ENCODE measurements around the gene GRB2. TPM values are rescaled to one million over a fixed set of nuclear protein-coding genes. Genes with fewer than 3 reads are reported as not detected.
"Not testable (repeated sequence)": the region's sequence is repeated elsewhere in the genome, so short reads cannot be mapped to it uniquely, and the experiment has no call there.

GRB2 gene
- total RNA-seq, 1 donor from 2014 or later, result 74.6 TPM

- Histone ChIP-seq H3K27ac (ENCODE audit: low read depth, low read length) (no peak overlapping the region), H3K4me3 (ENCODE audit: low read length in 3 of 3) (no peak overlapping the region), H3K4me1 (ENCODE audit: control insufficient read depth in 3 of 3, insufficient read depth in 3 of 3, low read length in 3 of 3) (peaks cover 24 to 41% (median 29%) of the 10 kb centered on the region in 3 donors), H3K9ac (ENCODE audit: low read depth in 1 of 3, low read length in 3 of 3) (no peak overlapping the region), H3K27me3 (ENCODE audit: control insufficient read depth in 3 of 3, insufficient read depth in 3 of 3, low read length in 3 of 3) (no peaks in the 10 kb centered on the region), H3K9me3 (ENCODE audit: control insufficient read depth in 3 of 3, low read length in 3 of 3) (no peaks in the 10 kb centered on the region), H3K36me3 (ENCODE audit: control insufficient read depth in 3 of 3, insufficient read depth in 3 of 3, low read length in 3 of 3) (no peaks in the 10 kb centered on the region)
These were observed 44.1 kb downstream of the GRB2 start for GRCh38 chr17:75361344-75361743.

DNA sequence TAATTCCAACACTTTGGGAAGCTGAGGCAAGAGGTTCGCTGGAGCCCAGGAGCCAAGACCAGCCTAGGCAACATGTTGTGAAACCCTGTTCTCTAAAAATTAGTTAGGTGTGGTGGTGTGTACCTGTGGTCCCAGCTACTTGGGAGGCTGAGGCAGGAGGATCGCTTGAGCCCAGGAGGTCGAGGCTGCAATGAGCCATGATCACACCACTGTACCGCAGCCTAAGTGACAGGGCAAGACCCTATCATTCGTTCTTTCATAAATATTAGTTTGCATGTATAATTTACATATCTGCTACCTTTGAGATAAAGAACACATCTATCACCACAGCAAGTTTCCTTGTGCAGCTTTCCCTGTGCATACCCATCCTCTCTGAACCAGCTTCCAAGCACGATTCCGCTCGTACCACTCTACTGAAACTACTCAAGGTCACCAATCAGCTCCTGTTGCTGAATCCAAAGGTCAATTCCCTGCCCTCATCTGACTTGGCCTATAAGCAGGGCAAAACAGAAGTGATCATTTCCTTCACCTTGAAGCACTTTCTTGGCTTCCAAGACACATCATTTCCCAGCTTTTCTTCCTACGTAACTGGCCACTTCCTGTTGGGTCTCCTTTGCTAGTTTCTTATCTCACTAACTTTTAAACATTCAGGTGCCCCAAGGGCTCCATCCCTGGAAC lies 49.1 kb downstream of the GRB2 start:
- Histone ChIP-seq H3K27me3 (ENCODE audit: control insufficient read depth in 3 of 3, insufficient read depth in 3 of 3, low read length in 3 of 3) (no peaks in the 10 kb centered on the region), H3K4me3 (ENCODE audit: low read length in 3 of 3) (no peak overlapping the region), H3K36me3 (ENCODE audit: control insufficient read depth in 3 of 3, insufficient read depth in 3 of 3, low read length in 3 of 3) (peaks cover 0 to 2% (median 0%) of the 10 kb centered on the region in 3 donors), H3K9me3 (ENCODE audit: control insufficient read depth in 3 of 3, low read length in 3 of 3) (no peaks in the 10 kb centered on the region), H3K9ac (ENCODE audit: low read depth in 1 of 3, low read length in 3 of 3) (no peak overlapping the region), H3K27ac (ENCODE audit: low read depth, low read length) (no peak overlapping the region), H3K4me1 (ENCODE audit: control insufficient read depth in 3 of 3, insufficient read depth in 3 of 3, low read length in 3 of 3) (peaks cover 6 to 14% (median 11%) of the 10 kb centered on the region in 3 donors)

- H3K4me1 ChIP-seq (ENCODE audit: control insufficient read depth in 3 of 3, insufficient read depth in 3 of 3, low read length in 3 of 3), result peaks cover 4 to 18% (median 6%) of the 10 kb centered on the region in 3 donors
- H3K27me3 ChIP-seq (ENCODE audit: control insufficient read depth in 3 of 3, insufficient read depth in 3 of 3, low read length in 3 of 3), result no peaks in the 10 kb centered on the region
- peaks cover 0 to 2% (median 0%) of the 10 kb centered on the region in 3 donors for H3K36me3 ChIP-seq (ENCODE audit: control insufficient read depth in 3 of 3, insufficient read depth in 3 of 3, low read length in 3 of 3)
- no peak overlapping the region for H3K9ac ChIP-seq (ENCODE audit: low read depth in 1 of 3, low read length in 3 of 3)
- H3K27ac ChIP-seq (ENCODE audit: low read depth, low read length), result no peak overlapping the region
- no peaks in the 10 kb centered on the region for H3K9me3 ChIP-seq (ENCODE audit: control insufficient read depth in 3 of 3, low read length in 3 of 3)
- no peak overlapping the region for H3K4me3 ChIP-seq (ENCODE audit: low read length in 3 of 3)
These were observed 52.3 kb downstream of the GRB2 start for GRCh38 chr17:75353176-75353575.

DNA sequence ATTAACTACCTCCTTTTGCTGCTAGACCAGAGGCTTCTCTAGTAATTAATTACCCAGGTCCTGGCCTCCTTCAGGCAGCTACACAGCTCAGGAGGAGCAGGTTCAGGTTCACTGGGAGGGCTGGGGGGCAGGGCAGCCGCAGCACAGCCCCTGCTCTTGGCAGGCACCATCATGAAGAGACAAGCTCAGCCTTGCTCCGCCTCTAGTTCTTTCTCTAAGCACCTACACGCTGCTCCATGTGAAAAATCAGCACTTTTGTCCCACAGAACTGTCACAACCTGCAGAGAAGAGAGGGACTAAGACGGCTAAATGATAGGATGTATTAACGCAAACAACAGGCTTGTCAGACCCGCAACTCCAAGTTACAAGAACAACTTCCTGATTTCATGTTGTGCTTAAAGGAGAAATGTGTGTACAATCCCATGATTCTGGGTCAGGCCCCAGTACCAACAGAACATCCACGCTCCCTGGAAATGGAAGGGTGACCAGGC lies 53.4 kb downstream of the GRB2 start:
- Histone ChIP-seq H3K27me3 (ENCODE audit: control insufficient read depth in 3 of 3, insufficient read depth in 3 of 3, low read length in 3 of 3) (no peaks in the 10 kb centered on the region), H3K4me3 (ENCODE audit: low read length in 3 of 3) (no peak overlapping the region), H3K9ac (ENCODE audit: low read depth in 1 of 3, low read length in 3 of 3) (no peak overlapping the region), H3K27ac (ENCODE audit: low read depth, low read length) (no peak overlapping the region), H3K4me1 (ENCODE audit: control insufficient read depth in 3 of 3, insufficient read depth in 3 of 3, low read length in 3 of 3) (peaks cover 8 to 26% (median 12%) of the 10 kb centered on the region in 3 donors), H3K9me3 (ENCODE audit: control insufficient read depth in 3 of 3, low read length in 3 of 3) (no peaks in the 10 kb centered on the region), H3K36me3 (ENCODE audit: control insufficient read depth in 3 of 3, insufficient read depth in 3 of 3, low read length in 3 of 3) (peaks cover 0 to 2% (median 2%) of the 10 kb centered on the region in 3 donors)

DNA sequence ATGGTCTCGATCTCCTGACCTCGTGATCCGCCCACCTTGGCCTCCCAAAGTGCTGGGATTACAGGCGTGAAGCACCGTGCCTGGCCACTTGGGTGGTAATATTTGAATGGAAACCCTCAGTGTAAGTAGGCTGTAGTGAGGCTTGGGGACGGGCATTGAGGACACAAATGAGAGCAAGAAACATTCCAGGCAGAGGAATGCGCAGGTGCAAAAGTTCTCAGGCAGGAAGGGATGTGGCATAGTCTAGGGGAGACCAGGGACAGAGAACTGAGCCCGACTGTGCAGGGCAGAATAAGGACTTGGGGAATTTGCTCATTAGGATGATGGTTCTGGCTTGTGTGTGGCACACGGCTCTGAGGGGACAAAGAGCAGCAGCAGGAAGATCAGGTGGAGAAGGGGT lies 54.8 kb downstream of the GRB2 start:
- Histone ChIP-seq H3K9ac (ENCODE audit: low read depth in 1 of 3, low read length in 3 of 3) (no peak overlapping the region), H3K9me3 (ENCODE audit: control insufficient read depth in 3 of 3, low read length in 3 of 3) (no peaks in the 10 kb centered on the region), H3K36me3 (ENCODE audit: control insufficient read depth in 3 of 3, insufficient read depth in 3 of 3, low read length in 3 of 3) (peaks cover 0 to 2% (median 2%) of the 10 kb centered on the region in 3 donors), H3K27me3 (ENCODE audit: control insufficient read depth in 3 of 3, insufficient read depth in 3 of 3, low read length in 3 of 3) (no peaks in the 10 kb centered on the region), H3K4me3 (ENCODE audit: low read length in 3 of 3) (no peak overlapping the region), H3K4me1 (ENCODE audit: control insufficient read depth in 3 of 3, insufficient read depth in 3 of 3, low read length in 3 of 3) (peaks cover 15 to 35% (median 21%) of the 10 kb centered on the region in 3 donors), H3K27ac (ENCODE audit: low read depth, low read length) (no peak overlapping the region)

DNA sequence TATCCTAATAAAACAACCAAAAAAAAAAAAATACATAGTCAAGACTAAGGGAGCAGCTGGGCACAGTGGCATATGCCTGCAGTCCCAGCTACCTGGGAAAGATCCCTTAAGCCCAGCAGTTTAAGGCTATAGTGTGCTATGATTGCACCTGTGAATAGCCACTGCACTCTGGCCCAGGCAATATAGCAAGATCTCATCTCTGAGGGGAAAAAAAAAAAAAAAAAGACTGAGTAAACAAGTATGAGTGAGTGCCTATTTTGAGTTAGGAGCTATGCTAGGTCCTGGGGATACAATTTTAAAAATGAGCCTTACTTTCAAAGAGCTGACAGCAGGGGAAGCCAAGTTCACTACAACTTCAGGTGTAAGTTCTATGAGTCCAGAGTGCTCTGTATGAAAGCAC lies 55.4 kb downstream of the GRB2 start:
- Histone ChIP-seq H3K9me3 (ENCODE audit: control insufficient read depth in 3 of 3, low read length in 3 of 3) (no peaks in the 10 kb centered on the region), H3K36me3 (ENCODE audit: control insufficient read depth in 3 of 3, insufficient read depth in 3 of 3, low read length in 3 of 3) (peaks cover 0 to 2% (median 2%) of the 10 kb centered on the region in 3 donors), H3K27ac (ENCODE audit: low read depth, low read length) (no peak overlapping the region), H3K9ac (ENCODE audit: low read depth in 1 of 3, low read length in 3 of 3) (no peak overlapping the region), H3K27me3 (ENCODE audit: control insufficient read depth in 3 of 3, insufficient read depth in 3 of 3, low read length in 3 of 3) (no peaks in the 10 kb centered on the region), H3K4me1 (ENCODE audit: control insufficient read depth in 3 of 3, insufficient read depth in 3 of 3, low read length in 3 of 3) (peaks cover 16 to 36% (median 22%) of the 10 kb centered on the region in 3 donors), H3K4me3 (ENCODE audit: low read length in 3 of 3) (no peak overlapping the region)

- H3K4me1 ChIP-seq (ENCODE audit: control insufficient read depth in 3 of 3, insufficient read depth in 3 of 3, low read length in 3 of 3), result peaks cover 16 to 36% (median 22%) of the 10 kb centered on the region in 3 donors
- no peaks in the 10 kb centered on the region for H3K27me3 ChIP-seq (ENCODE audit: control insufficient read depth in 3 of 3, insufficient read depth in 3 of 3, low read length in 3 of 3)
- H3K36me3 ChIP-seq (ENCODE audit: control insufficient read depth in 3 of 3, insufficient read depth in 3 of 3, low read length in 3 of 3), result peaks cover 0 to 2% (median 2%) of the 10 kb centered on the region in 3 donors
These were observed 55.9 kb downstream of the GRB2 start for GRCh38 chr17:75349589-75349988.

DNA sequence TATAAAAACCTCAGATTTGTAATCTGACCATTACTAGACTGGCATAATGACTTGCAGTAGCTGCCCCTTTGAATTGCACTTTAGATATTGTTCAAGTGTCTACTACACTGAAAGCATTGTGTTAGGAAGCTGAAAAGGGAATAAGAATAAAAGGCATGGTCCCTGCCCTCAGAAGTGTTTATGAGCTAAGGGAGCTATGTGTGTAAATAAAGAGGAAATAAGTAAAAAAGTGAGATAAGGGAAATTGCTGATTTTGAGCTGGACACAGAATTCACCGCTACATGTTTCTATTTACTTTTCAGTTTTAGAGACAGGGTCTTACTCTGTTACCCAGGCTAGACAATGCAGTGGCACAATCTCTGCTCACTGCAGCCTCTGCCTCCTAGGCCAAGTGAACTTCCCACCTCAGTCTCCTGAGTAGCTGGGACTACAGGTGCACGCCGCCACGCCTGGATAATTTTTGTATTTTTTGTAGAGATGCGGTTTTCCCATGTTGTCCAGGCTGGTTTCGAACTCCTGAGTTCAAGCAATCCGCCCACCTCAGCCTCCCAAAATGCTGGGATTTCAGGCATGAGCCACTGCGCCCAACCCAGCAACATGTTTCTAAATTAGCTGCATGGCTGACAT lies 57.0 kb downstream of the GRB2 start:
- H3K4me1 ChIP-seq (ENCODE audit: control insufficient read depth in 3 of 3, insufficient read depth in 3 of 3, low read length in 3 of 3), result peaks cover 23 to 41% (median 26%) of the 10 kb centered on the region in 3 donors
- no peaks in the 10 kb centered on the region for H3K27me3 ChIP-seq (ENCODE audit: control insufficient read depth in 3 of 3, insufficient read depth in 3 of 3, low read length in 3 of 3)
- no peak overlapping the region for H3K9ac ChIP-seq (ENCODE audit: low read depth in 1 of 3, low read length in 3 of 3)
- peaks cover 0 to 2% (median 2%) of the 10 kb centered on the region in 3 donors for H3K36me3 ChIP-seq (ENCODE audit: control insufficient read depth in 3 of 3, insufficient read depth in 3 of 3, low read length in 3 of 3)
- no peak overlapping the region for H3K4me3 ChIP-seq (ENCODE audit: low read length in 3 of 3)
- H3K27ac ChIP-seq (ENCODE audit: low read depth, low read length), result no peak overlapping the region
- H3K9me3 ChIP-seq (ENCODE audit: control insufficient read depth in 3 of 3, low read length in 3 of 3), result no peaks in the 10 kb centered on the region

More at GRCh38 chr17:75349589-75349988, 55.9 kb downstream of the GRB2 start:
- Histone ChIP-seq H3K9ac (ENCODE audit: low read depth in 1 of 3, low read length in 3 of 3) (no peak overlapping the region), H3K4me3 (ENCODE audit: low read length in 3 of 3) (no peak overlapping the region), H3K27ac (ENCODE audit: low read depth, low read length) (no peak overlapping the region), H3K9me3 (ENCODE audit: control insufficient read depth in 3 of 3, low read length in 3 of 3) (no peaks in the 10 kb centered on the region)

GRCh38 chr17:75346906-75347305 lies 58.6 kb downstream of the GRB2 start:
- peak overlapping the region in 1 of 3 donors; percentile 50 for H3K9ac ChIP-seq (ENCODE audit: low read depth in 1 of 3, low read length in 3 of 3)
- no peaks in the 10 kb centered on the region for H3K9me3 ChIP-seq (ENCODE audit: control insufficient read depth in 3 of 3, low read length in 3 of 3)
- H3K4me3 ChIP-seq (ENCODE audit: low read length in 3 of 3), result no peak overlapping the region
- H3K27ac ChIP-seq (ENCODE audit: low read depth, low read length), result no peak overlapping the region
- H3K4me1 ChIP-seq (ENCODE audit: control insufficient read depth in 3 of 3, insufficient read depth in 3 of 3, low read length in 3 of 3), result peaks cover 27 to 42% (median 27%) of the 10 kb centered on the region in 3 donors
- H3K36me3 ChIP-seq (ENCODE audit: control insufficient read depth in 3 of 3, insufficient read depth in 3 of 3, low read length in 3 of 3), result peaks cover 0 to 2% (median 0%) of the 10 kb centered on the region in 3 donors
- H3K27me3 ChIP-seq (ENCODE audit: control insufficient read depth in 3 of 3, insufficient read depth in 3 of 3, low read length in 3 of 3), result no peaks in the 10 kb centered on the region

- not testable (repeated sequence) for H3K9me3 ChIP-seq (ENCODE audit: control insufficient read depth in 3 of 3, low read length in 3 of 3); H3K36me3 ChIP-seq (ENCODE audit: control insufficient read depth in 3 of 3, insufficient read depth in 3 of 3, low read length in 3 of 3); H3K9ac ChIP-seq (ENCODE audit: low read depth in 1 of 3, low read length in 3 of 3); H3K27me3 ChIP-seq (ENCODE audit: control insufficient read depth in 3 of 3, insufficient read depth in 3 of 3, low read length in 3 of 3); H3K27ac ChIP-seq (ENCODE audit: low read depth, low read length); H3K4me3 ChIP-seq (ENCODE audit: low read length in 3 of 3)
- peaks cover 26 to 41% (median 27%) of the 10 kb centered on the region in 3 donors for H3K4me1 ChIP-seq (ENCODE audit: control insufficient read depth in 3 of 3, insufficient read depth in 3 of 3, low read length in 3 of 3)
These were observed 59.1 kb downstream of the GRB2 start for GRCh38 chr17:75346368-75346767.
